ENCODE data around the gene MYOT. TPM values are rescaled to one million over a fixed set of nuclear protein-coding genes. Genes with fewer than 3 reads are reported as not detected.

The MYOT gene
- total RNA-seq, 4 donors from 2014 or later = 16.1 to 52.0 (median 24.3) TPM

- DNase-seq (ENCODE audit: low spot score in 2 of 2) = no peak
- WGBS, 2 donors = 56 to 60% methylated on average over 1 of the region's 1 CpG
- H3K27me3 ChIP-seq = no peaks in the 10 kb centered on the region
- H3K27ac ChIP-seq = no peak overlapping the region
- no peaks in the 10 kb centered on the region for H3K36me3 ChIP-seq
- no peaks in the 10 kb centered on the region for H3K9me3 ChIP-seq
- no peak overlapping the region for H3K4me3 ChIP-seq
- no peak for TF ChIP-seq EP300 (IDR thresholded peaks at IDR 0.05)
- TF ChIP-seq CTCF (IDR thresholded peaks at IDR 0.05) = no peak
- TF ChIP-seq POLR2A (IDR thresholded peaks at IDR 0.05) = no peak
- H3K4me1 ChIP-seq = peaks cover 0 to 12% (median 0%) of the 10 kb centered on the region in 4 donors
Measured at GRCh38 chr5:137832416-137832815, 35.2 kb upstream of the MYOT start.

DNA sequence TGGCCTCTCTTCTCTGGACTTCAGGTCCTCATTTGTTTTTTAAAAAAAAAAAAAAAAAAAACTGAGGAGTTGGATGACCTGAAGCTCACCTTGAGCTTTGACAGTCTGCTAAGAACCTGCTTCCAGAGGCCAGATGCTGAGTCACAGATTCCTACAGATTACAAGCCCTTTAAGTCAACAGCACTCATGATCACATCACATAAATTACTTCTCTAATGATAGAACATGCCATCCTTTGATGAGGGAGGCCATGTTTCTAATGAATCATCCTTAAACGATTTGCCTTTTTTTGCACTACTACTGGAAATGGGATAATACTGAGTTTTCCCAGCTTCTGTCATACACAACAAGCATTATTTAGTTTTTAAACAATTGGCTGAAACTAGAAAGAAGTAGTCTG lies 34.2 kb upstream of the MYOT start:
- no peak overlapping the region for H3K4me3 ChIP-seq
- no peak for DNase-seq (ENCODE audit: low spot score in 2 of 2)
- H3K4me1 ChIP-seq = peaks cover 0 to 22% (median 2%) of the 10 kb centered on the region in 4 donors
- no peaks in the 10 kb centered on the region for H3K36me3 ChIP-seq
- TF ChIP-seq POLR2A (IDR thresholded peaks at IDR 0.05) = no peak
- TF ChIP-seq CTCF (IDR thresholded peaks at IDR 0.05) = no peak
- no peak for TF ChIP-seq EP300 (IDR thresholded peaks at IDR 0.05)
- no peaks in the 10 kb centered on the region for H3K9me3 ChIP-seq
- H3K27me3 ChIP-seq = no peaks in the 10 kb centered on the region
- 34 to 52% methylated on average over 1 of the region's 1 CpG for WGBS, 2 donors
- H3K27ac ChIP-seq = no peak overlapping the region

DNA sequence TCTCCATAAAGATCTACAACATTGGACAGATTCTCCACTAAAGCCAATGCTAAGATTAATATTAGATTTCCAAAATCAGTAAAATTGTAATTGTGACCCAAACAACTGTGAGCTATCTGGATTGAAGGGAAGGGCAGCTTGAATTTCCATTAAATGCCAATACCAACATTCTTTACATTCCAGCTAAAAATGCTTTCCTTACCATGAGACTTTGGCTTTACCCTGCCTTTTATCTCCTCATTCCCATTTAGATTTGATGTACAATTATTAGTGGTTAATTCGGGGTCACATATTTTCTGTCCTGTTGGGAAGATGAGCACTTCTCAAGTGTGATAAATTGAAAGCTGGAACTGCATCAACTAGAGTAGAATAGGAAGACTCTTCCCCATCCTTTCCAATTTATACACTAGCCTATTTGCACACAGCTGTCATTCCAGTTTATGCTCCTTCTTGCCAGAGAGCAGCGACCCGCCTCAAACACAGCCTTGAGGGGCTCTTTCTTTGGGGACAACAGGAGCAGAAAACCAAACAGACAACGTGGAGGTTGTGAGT lies 33.1 kb upstream of the MYOT start:
- no peak for TF ChIP-seq POLR2A (IDR thresholded peaks at IDR 0.05)
- Histone ChIP-seq H3K9me3 (no peaks in the 10 kb centered on the region), H3K27ac (no peak overlapping the region), H3K4me1 (peaks cover 0 to 34% (median 3%) of the 10 kb centered on the region in 4 donors), H3K4me3 (no peak overlapping the region), H3K36me3 (no peaks in the 10 kb centered on the region), H3K27me3 (no peaks in the 10 kb centered on the region)
- DNase-seq (ENCODE audit: low spot score in 2 of 2) = no peak
- 43 to 60% methylated on average over 4 of the region's 4 CpGs for WGBS, 2 donors

- TF ChIP-seq POLR2A (IDR thresholded peaks at IDR 0.05) = no peak
- TF ChIP-seq CTCF (IDR thresholded peaks at IDR 0.05) = no peak
- TF ChIP-seq EP300 (IDR thresholded peaks at IDR 0.05) = no peak
- H3K4me3 ChIP-seq = no peak overlapping the region
- DNase-seq (ENCODE audit: low spot score in 2 of 2) = no peak
- H3K27ac ChIP-seq = no peak overlapping the region
- 67 to 73% methylated on average over 1 of the region's 1 CpG for whole genome bisulfite sequencing, 2 donors
- no peaks in the 10 kb centered on the region for H3K27me3 ChIP-seq
- no peaks in the 10 kb centered on the region for H3K36me3 ChIP-seq
- peaks cover 0 to 37% (median 3%) of the 10 kb centered on the region in 4 donors for H3K4me1 ChIP-seq
- no peaks in the 10 kb centered on the region for H3K9me3 ChIP-seq
Measured at GRCh38 chr5:137836298-137836697, 31.4 kb upstream of the MYOT start.

GRCh38 chr5:137836997-137837396 lies 30.7 kb upstream of the MYOT start:
- Histone ChIP-seq H3K9me3 (no peaks in the 10 kb centered on the region), H3K4me3 (no peak overlapping the region), H3K4me1 (peaks cover 0 to 37% (median 3%) of the 10 kb centered on the region in 4 donors), H3K27me3 (no peaks in the 10 kb centered on the region), H3K27ac (peak overlapping the region in 2 of 4 donors; percentile 6 to 50), H3K36me3 (no peaks in the 10 kb centered on the region)
- TF ChIP-seq EP300 (IDR thresholded peaks at IDR 0.05) = no peak
- no peak for TF ChIP-seq POLR2A (IDR thresholded peaks at IDR 0.05)
- TF ChIP-seq CTCF (IDR thresholded peaks at IDR 0.05) = no peak
- DNase-seq (ENCODE audit: low spot score in 2 of 2) = no peak

Measured in tibial nerve (tissue), 4 donors.